ENCODE results near the gene RAPGEFL1. TPM values are rescaled to one million over a fixed set of nuclear protein-coding genes. Genes with fewer than 3 reads are reported as not detected.
A peak's percentile ranks its signal among the peaks of the same experiment; 100 is the strongest.
"Not testable (repeated sequence)": the region's sequence is repeated elsewhere in the genome, so short reads cannot be mapped to it uniquely, and the experiment has no call there.

Gene RAPGEFL1
- total RNA-seq, 1 donor: 2.2 TPM

GRCh38 chr17:40190197-40191021, 13.1 kb downstream of the RAPGEFL1 start:
- no peak overlapping the region for H3K4me3 ChIP-seq (ENCODE audit: low read depth, low read length)
- TF ChIP-seq CTCF (IDR thresholded peaks at IDR 0.05; ENCODE audit: insufficient read depth, low read depth, low read length): peak; percentile 37
- no peak for DNase-seq (ENCODE audit: low read depth)

- peak overlapping the region; percentile 61 for H3K4me3 ChIP-seq (ENCODE audit: low read depth, low read length)
- peak; percentile 79 for DNase-seq (ENCODE audit: low read depth)
- peak; percentile 65 for TF ChIP-seq CTCF (IDR thresholded peaks at IDR 0.05; ENCODE audit: insufficient read depth, low read depth, low read length)
Measured at GRCh38 chr17:40191237-40192208, 14.3 kb downstream of the RAPGEFL1 start.

GRCh38 chr17:40192961-40193360, 15.7 kb downstream of the RAPGEFL1 start:
- no peak for TF ChIP-seq CTCF (IDR thresholded peaks at IDR 0.05; ENCODE audit: insufficient read depth, low read depth, low read length)
- H3K4me3 ChIP-seq (ENCODE audit: low read depth, low read length): no peak overlapping the region
- DNase-seq (ENCODE audit: low read depth): no peak

- no peak for TF ChIP-seq CTCF (IDR thresholded peaks at IDR 0.05; ENCODE audit: insufficient read depth, low read depth, low read length)
- no peak overlapping the region for H3K4me3 ChIP-seq (ENCODE audit: low read depth, low read length)
- no peak for DNase-seq (ENCODE audit: low read depth)
Measured at GRCh38 chr17:40194821-40195220, 17.6 kb downstream of the RAPGEFL1 start.

GRCh38 chr17:40197550-40197949, 20.3 kb downstream of the RAPGEFL1 start:
- TF ChIP-seq CTCF (IDR thresholded peaks at IDR 0.05; ENCODE audit: insufficient read depth, low read depth, low read length): no peak
- no peak for DNase-seq (ENCODE audit: low read depth)
- no peak overlapping the region for H3K4me3 ChIP-seq (ENCODE audit: low read depth, low read length)

GRCh38 chr17:40197965-40198456, 20.7 kb downstream of the RAPGEFL1 start:
- not testable (repeated sequence) for H3K4me3 ChIP-seq (ENCODE audit: low read depth, low read length); DNase-seq (ENCODE audit: low read depth)

GRCh38 chr17:40198576-40198975, 21.3 kb downstream of the RAPGEFL1 start:
- no peak for TF ChIP-seq CTCF (IDR thresholded peaks at IDR 0.05; ENCODE audit: insufficient read depth, low read depth, low read length)
- H3K4me3 ChIP-seq (ENCODE audit: low read depth, low read length): no peak overlapping the region
- no peak for DNase-seq (ENCODE audit: low read depth)

Measured in fibroblast of villous mesenchyme (primary cell).